Fibroblast of the conjunctiva (primary cell): ENCODE results near the gene RAB6A.
"Not testable (repeated sequence)": the region's sequence is repeated elsewhere in the genome, so short reads cannot be mapped to it uniquely, and the experiment has no call there.

ENCODE experiments used
- DNase-seq: peaks from one replicate; pipeline ENCODE4 v3.0.0-alpha.2; 2010; ENCODE audit warnings: low read depth

The RAB6A gene

GRCh38 chr11:73762732-73763131 lies 1.9 kb upstream of the RAB6A start:
- no peak for DNase-seq

- no peak for DNase-seq
Measured at GRCh38 chr11:73761403-73761945, 600 bp upstream of the RAB6A start.

GRCh38 chr11:73760135-73760678 lies 667 bp downstream of the RAB6A start:
- DNase-seq, result no peak

- DNase-seq, result no peak
Measured at GRCh38 chr11:73759610-73760134, 1.2 kb downstream of the RAB6A start.

- no peak for DNase-seq
Measured at GRCh38 chr11:73758451-73758850, 2.4 kb downstream of the RAB6A start.

- no peak for DNase-seq
Measured at GRCh38 chr11:73757598-73757997, 3.3 kb downstream of the RAB6A start.

GRCh38 chr11:73755670-73756069 lies 5.2 kb downstream of the RAB6A start:
- no peak for DNase-seq

GRCh38 chr11:73753938-73754337 lies 6.9 kb downstream of the RAB6A start:
- DNase-seq, result no peak

GRCh38 chr11:73752903-73753302 lies 8.0 kb downstream of the RAB6A start:
- no peak for DNase-seq

- no peak for DNase-seq
Measured at GRCh38 chr11:73752216-73752867, 8.5 kb downstream of the RAB6A start.

- DNase-seq, result not testable (repeated sequence)
Measured at GRCh38 chr11:73750862-73751261, 10.0 kb downstream of the RAB6A start.

- no peak for DNase-seq
Measured at GRCh38 chr11:73750228-73750627, 10.6 kb downstream of the RAB6A start.

GRCh38 chr11:73749118-73749517 lies 11.8 kb downstream of the RAB6A start:
- DNase-seq, result no peak

- DNase-seq, result no peak
Measured at GRCh38 chr11:73748300-73748699, 12.6 kb downstream of the RAB6A start.

- no peak for DNase-seq
Measured at GRCh38 chr11:73747762-73748161, 13.1 kb downstream of the RAB6A start.

- DNase-seq, result no peak
Measured at GRCh38 chr11:73746701-73747100, 14.2 kb downstream of the RAB6A start.

- no peak for DNase-seq
Measured at GRCh38 chr11:73743045-73743444, 17.8 kb downstream of the RAB6A start.

- not testable (repeated sequence) for DNase-seq
Measured at GRCh38 chr11:73735959-73736358, 24.9 kb downstream of the RAB6A start.

- DNase-seq, result no peak
Measured at GRCh38 chr11:73734993-73735392, 25.9 kb downstream of the RAB6A start.

GRCh38 chr11:73734011-73734410 lies 26.9 kb downstream of the RAB6A start:
- DNase-seq, result not testable (repeated sequence)

- peak; percentile 14 for DNase-seq
Measured at GRCh38 chr11:73732936-73733335, 27.9 kb downstream of the RAB6A start.

GRCh38 chr11:73729594-73730206 lies 31.2 kb downstream of the RAB6A start:
- DNase-seq, result no peak

GRCh38 chr11:73728000-73728399 lies 32.9 kb downstream of the RAB6A start:
- no peak for DNase-seq
